Dedifferentiated amniotic fluid mesenchymal stem cell (primary cell): ENCODE results near the gene UBE4B.
"Not testable (repeated sequence)": the region's sequence is repeated elsewhere in the genome, so short reads cannot be mapped to it uniquely, and the experiment has no call there.

Experiments used
- DNase-seq: peaks from one replicate; pipeline ENCODE4 v3.0.0-alpha.2; 2016; ENCODE audit errors: extremely low spot score

Gene UBE4B

DNA sequence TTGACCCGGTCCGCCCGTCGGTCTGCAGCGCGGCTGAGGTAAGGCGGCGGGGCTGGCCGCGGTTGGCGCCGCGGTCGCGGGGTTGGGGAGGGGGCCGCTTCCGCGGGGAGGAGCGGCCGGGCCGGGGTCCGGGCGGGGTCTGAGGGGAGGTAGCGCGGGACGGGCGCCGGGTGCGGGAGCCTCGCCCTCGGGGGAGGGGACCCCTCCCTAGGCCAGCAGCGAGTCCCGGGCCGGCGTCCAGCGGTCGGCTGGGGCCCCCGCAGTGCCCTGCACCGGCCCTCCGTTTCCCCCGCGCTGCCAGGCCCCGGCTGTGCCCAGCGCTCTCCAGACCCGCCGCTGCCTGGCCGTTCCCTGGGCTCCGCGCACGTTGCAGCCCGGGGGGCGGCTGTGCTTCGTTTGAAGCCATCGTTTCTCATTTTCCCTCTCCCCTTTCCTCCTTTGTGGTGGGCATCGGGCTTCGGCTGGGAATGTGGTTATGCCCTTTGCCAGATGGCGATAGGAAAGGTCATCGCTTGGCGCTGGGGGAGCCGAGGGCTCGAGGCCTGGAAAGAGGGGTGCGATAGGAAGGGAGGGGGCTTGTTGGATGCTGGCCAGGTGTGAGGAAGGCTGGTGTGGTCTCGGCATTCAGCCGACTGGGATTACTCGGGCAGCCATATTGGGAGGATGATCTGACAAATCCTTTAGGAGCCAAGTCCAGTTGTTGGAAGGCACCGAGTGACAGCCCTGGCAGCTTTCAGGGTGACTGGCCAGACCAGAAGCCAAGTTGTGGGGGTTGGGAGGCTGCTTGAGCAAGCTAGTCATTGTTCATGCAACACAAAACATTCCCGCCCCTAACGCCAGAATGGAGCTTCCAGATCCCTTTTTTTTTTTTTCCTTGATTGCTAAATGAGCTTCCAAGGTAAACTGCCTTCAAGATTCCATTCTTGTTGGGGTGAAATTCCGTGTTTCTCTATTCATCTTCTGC, 178.4 kb downstream of the UBE4B start:
- peak; percentile 88 for DNase-seq

GRCh38 chr1:10211805-10212410, 179.2 kb downstream of the UBE4B start:
- peak; percentile 27 for DNase-seq

DNA sequence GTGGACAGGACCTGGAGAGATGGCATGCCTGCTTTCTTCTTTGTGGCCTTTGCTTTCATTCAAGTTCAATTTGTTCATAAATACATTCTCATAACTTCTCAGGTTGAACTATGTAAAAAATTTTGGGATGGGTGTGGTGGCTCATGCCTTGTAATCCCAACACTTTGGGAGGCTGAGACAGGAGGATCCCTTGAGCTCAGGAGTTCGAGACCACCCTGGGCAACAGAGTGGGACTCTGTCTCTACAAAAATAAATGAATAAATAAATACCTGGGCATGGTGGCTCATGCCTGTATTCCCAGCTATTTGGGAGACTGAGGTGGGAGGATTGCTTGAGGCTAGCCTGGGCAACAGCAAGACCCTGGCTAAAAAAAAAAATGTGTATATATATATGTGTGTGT, 179.7 kb downstream of the UBE4B start:
- DNase-seq: no peak

- no peak for DNase-seq
These were observed 180.5 kb downstream of the UBE4B start for GRCh38 chr1:10213186-10213705.

- DNase-seq: no peak
These were observed 183.5 kb downstream of the UBE4B start for GRCh38 chr1:10216090-10216749.

GRCh38 chr1:10217748-10218441, 185.1 kb downstream of the UBE4B start:
- DNase-seq: no peak

GRCh38 chr1:10220200-10220599, 187.4 kb downstream of the UBE4B start:
- DNase-seq: no peak

DNA sequence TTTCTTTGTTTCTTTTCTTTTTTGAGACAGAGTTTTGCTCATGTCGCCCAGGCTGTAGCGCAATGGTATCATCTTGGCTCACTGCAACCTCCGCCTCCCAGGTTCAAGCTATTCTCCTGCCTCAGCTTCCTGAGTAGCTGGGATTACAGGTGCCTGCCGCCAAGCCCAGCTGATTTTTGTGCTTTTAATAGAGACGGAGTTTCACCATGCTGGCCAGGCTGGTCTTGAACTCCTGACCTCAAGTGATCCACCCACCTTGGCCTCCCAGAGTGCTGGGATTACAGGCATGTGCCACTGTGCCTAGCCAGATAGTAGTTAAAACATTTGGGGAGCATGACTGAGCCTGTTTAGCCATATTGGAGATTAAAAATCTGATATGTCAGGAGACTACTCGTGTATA, 187.9 kb downstream of the UBE4B start:
- not testable (repeated sequence) for DNase-seq

DNA sequence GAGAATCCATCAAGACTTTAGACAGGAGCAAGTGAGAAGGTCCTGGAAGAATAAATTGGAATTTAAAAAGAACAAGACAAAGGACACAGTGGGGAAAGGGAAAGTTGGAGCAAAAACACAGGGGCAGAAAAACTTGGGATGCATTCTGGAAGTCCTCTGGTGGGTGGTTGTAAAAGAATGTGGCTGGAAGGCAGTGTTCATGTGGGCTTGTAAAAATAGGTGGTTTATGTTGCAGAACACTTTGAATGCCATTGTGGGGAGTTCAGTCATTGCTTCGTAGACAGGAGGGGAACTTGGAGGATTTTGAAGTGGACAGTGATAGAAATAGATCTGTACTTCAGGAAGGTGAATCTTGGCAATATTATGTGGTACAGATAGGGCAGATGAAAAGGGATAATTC, 192.8 kb downstream of the UBE4B start:
- DNase-seq: no peak

DNA sequence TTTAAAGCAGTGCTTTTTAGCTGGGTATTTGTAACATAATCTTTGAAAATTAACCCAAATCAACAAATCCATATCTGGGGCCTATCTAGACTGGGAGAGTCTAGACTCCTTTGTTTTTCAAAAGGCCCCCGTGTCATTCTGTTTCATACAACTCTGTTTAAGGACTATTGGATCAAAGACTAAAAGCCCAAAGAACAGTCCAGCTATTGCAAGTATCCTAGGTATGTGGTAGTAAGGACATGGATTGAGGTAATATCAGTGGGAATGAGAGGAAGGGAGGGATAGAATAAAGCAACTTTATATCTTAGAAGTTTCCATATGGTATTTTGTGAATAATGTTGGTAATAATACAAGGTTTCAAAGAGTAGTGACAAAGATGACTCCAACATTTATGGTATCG, 195.8 kb downstream of the UBE4B start:
- no peak for DNase-seq

DNA sequence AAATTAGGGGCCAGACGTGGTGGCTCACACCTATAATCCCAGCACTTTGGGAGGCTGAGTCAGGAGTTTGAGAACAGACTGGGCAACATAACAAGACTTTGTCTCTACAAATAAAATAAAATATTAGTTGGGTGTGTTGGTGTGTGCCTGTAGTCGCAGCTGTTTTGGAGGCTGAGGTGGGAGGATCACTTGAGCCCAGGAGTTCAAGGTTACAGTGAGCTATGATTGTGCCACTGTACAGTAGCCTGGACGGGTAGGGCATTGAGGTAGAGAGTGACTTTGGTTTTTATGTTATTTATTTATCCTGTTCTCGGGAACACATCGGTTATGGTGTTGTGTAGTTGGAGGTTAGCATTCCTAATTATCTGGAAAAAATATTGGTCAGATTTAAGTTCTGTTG, 197.1 kb downstream of the UBE4B start:
- no peak for DNase-seq
